ENCODE data around the gene KLF15.

KLF15 gene

DNA sequence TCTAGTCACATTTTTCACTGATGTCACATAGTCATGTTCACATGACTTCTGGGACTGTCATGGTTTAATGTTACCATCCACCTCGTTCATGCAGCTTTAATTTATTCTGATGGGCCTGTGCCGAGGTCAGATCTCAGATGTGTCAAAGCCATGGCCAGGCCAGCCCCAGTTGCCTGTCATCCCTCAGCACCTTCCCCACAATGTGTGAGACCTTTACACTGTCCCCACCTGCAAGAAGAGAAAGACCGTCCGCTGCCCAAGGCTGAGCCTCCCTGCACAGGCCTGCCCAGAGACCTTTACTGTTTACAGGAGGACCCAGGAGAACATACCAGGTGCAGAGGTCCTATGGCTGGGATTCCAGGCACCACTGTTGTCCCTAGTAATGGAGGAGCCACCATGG, 12.8 kb upstream of the KLF15 start:
- H3K9ac ChIP-seq (ENCODE audit: insufficient read length) = no peak overlapping the region
- no peaks in the 10 kb centered on the region for H3K36me3 ChIP-seq (ENCODE audit: insufficient read depth, low read length)
- no peaks in the 10 kb centered on the region for H3K9me3 ChIP-seq (ENCODE audit: low read depth, low read length)
- DNase-seq (ENCODE audit: low read depth, low spot score) = no peak
- TF ChIP-seq EZH2 (IDR thresholded peaks at IDR 0.05) (no peak), POLR2AphosphoS5 (IDR thresholded peaks at IDR 0.05; ENCODE audit: borderline replicate concordance, low read depth, low read length) (no peak), FOXP2 (optimal IDR thresholded peaks at IDR 0.05; ENCODE audit: control extremely low read depth, extremely low read length, insufficient read depth) (no peak)
- no peak overlapping the region for H3K4me3 ChIP-seq
- H3K27ac ChIP-seq = no peak overlapping the region

GRCh38 chr3:126369490-126369889, 12.3 kb upstream of the KLF15 start:
- H3K9ac ChIP-seq (ENCODE audit: insufficient read length) = no peak overlapping the region
- no peak overlapping the region for H3K27ac ChIP-seq
- H3K9me3 ChIP-seq (ENCODE audit: low read depth, low read length) = no peaks in the 10 kb centered on the region
- no peak for DNase-seq (ENCODE audit: low read depth, low spot score)
- H3K36me3 ChIP-seq (ENCODE audit: insufficient read depth, low read length) = no peaks in the 10 kb centered on the region
- H3K4me3 ChIP-seq = no peak overlapping the region
- TF ChIP-seq POLR2AphosphoS5 (IDR thresholded peaks at IDR 0.05; ENCODE audit: borderline replicate concordance, low read depth, low read length) = no peak
- no peak for TF ChIP-seq EZH2 (IDR thresholded peaks at IDR 0.05)
- no peak for TF ChIP-seq FOXP2 (optimal IDR thresholded peaks at IDR 0.05; ENCODE audit: control extremely low read depth, extremely low read length, insufficient read depth)

DNA sequence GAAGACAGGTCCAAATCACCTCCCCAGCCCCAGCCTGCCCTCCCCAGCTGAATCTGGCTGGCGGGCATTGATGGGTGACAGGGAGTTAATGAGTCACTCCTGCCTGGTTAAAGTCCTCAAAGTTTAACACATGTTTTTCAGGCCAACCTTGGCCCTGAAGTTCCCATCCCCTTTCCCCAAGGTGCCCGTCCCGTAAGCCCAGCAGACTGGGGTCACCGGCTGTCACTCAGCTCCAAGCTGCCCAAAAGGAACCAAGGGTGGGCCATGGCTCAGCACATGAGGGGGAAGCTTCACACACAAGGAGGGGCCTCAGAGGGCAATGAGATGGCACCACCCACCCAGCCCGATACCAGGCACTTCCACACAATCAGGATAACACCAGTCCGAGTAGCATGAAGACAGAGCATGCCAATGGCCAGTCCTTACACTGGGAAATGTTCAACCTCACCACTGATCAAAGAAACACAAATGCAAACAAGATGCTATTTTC, 10.2 kb upstream of the KLF15 start:
- Histone ChIP-seq H3K36me3 (ENCODE audit: insufficient read depth, low read length) (no peaks in the 10 kb centered on the region), H3K27ac (no peak overlapping the region), H3K4me3 (no peak overlapping the region), H3K9ac (ENCODE audit: insufficient read length) (no peak overlapping the region), H3K9me3 (ENCODE audit: low read depth, low read length) (no peaks in the 10 kb centered on the region)
- no peak for DNase-seq (ENCODE audit: low read depth, low spot score)
- no peak for TF ChIP-seq EZH2 (IDR thresholded peaks at IDR 0.05)
- TF ChIP-seq POLR2AphosphoS5 (IDR thresholded peaks at IDR 0.05; ENCODE audit: borderline replicate concordance, low read depth, low read length) = no peak
- TF ChIP-seq FOXP2 (optimal IDR thresholded peaks at IDR 0.05; ENCODE audit: control extremely low read depth, extremely low read length, insufficient read depth) = no peak

- TF ChIP-seq EZH2 (IDR thresholded peaks at IDR 0.05) (no peak), POLR2AphosphoS5 (IDR thresholded peaks at IDR 0.05; ENCODE audit: borderline replicate concordance, low read depth, low read length) (no peak)
- no peak overlapping the region for H3K4me3 ChIP-seq
- no peaks in the 10 kb centered on the region for H3K36me3 ChIP-seq (ENCODE audit: insufficient read depth, low read length)
- H3K9ac ChIP-seq (ENCODE audit: insufficient read length) = no peak overlapping the region
- DNase-seq (ENCODE audit: low read depth, low spot score) = no peak
- H3K9me3 ChIP-seq (ENCODE audit: low read depth, low read length) = no peaks in the 10 kb centered on the region
- no peak overlapping the region for H3K27ac ChIP-seq
These were observed 8.4 kb upstream of the KLF15 start for GRCh38 chr3:126365351-126366277.

DNA sequence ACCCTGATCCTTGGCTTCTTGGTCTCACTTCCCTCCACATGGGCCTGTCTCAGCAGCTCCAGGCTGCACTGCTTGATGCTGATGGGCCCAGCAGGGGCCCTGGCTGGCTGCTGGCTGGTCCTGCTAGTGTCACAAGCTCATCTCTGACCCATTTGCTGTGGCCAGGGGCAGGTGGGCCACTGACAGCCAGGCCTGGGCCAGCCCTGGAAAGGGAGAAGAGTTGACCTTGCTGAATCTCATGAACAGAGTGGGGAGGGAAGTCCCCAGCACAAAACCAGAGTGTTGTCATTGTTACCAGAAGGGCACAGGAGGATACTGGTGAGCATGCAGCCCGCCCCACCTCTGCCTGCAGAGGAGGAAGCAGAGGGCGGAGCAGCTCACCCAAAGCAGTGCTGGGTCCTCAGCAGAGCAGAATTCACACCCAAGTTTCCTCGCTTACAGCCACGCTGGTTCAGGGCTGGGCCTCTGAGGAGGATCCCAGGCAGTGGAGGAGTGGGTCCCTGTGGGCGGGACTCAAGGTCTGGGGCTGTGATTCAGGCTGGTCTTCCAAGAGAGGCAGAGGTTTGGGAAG, 7.6 kb upstream of the KLF15 start:
- no peaks in the 10 kb centered on the region for H3K9me3 ChIP-seq (ENCODE audit: low read depth, low read length)
- H3K9ac ChIP-seq (ENCODE audit: insufficient read length) = no peak overlapping the region
- no peaks in the 10 kb centered on the region for H3K36me3 ChIP-seq (ENCODE audit: insufficient read depth, low read length)
- TF ChIP-seq EZH2 (IDR thresholded peaks at IDR 0.05) (no peak), FOXP2 (optimal IDR thresholded peaks at IDR 0.05; ENCODE audit: control extremely low read depth, extremely low read length, insufficient read depth) (no peak), POLR2AphosphoS5 (IDR thresholded peaks at IDR 0.05; ENCODE audit: borderline replicate concordance, low read depth, low read length) (no peak)
- H3K27ac ChIP-seq = no peak overlapping the region
- no peak for DNase-seq (ENCODE audit: low read depth, low spot score)
- no peak overlapping the region for H3K4me3 ChIP-seq

GRCh38 chr3:126364130-126364695, 7.0 kb upstream of the KLF15 start:
- DNase-seq (ENCODE audit: low read depth, low spot score) = no peak
- no peaks in the 10 kb centered on the region for H3K9me3 ChIP-seq (ENCODE audit: low read depth, low read length)
- H3K9ac ChIP-seq (ENCODE audit: insufficient read length) = no peak overlapping the region
- H3K27ac ChIP-seq = no peak overlapping the region
- H3K4me3 ChIP-seq = no peak overlapping the region
- H3K36me3 ChIP-seq (ENCODE audit: insufficient read depth, low read length) = no peaks in the 10 kb centered on the region
- no peak for TF ChIP-seq POLR2AphosphoS5 (IDR thresholded peaks at IDR 0.05; ENCODE audit: borderline replicate concordance, low read depth, low read length)

DNA sequence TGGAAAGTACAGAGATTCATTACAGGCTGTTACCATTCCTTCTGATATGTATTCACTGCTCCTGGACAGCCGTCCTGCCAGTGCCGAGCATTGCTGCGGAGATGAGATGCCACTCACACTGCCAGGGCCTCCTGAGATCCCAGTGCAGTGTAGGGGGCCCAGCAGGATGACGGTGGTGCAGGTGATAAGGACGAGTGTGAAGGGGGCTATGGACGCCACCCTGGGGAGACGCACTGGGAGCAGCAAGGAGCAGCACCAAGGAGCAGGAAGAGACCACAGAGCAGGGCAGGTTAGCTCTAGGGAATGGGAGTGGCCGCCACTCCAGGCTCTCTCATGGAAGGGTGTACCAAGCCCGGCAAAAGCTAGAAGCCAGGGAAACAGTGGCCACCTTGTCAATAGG, 4.0 kb upstream of the KLF15 start:
- no peak for DNase-seq (ENCODE audit: low read depth, low spot score)
- no peak overlapping the region for H3K4me3 ChIP-seq
- no peaks in the 10 kb centered on the region for H3K36me3 ChIP-seq (ENCODE audit: insufficient read depth, low read length)
- no peaks in the 10 kb centered on the region for H3K9me3 ChIP-seq (ENCODE audit: low read depth, low read length)
- H3K9ac ChIP-seq (ENCODE audit: insufficient read length) = no peak overlapping the region
- no peak for TF ChIP-seq EZH2 (IDR thresholded peaks at IDR 0.05)
- no peak for TF ChIP-seq POLR2AphosphoS5 (IDR thresholded peaks at IDR 0.05; ENCODE audit: borderline replicate concordance, low read depth, low read length)
- TF ChIP-seq FOXP2 (optimal IDR thresholded peaks at IDR 0.05; ENCODE audit: control extremely low read depth, extremely low read length, insufficient read depth) = no peak
- no peak overlapping the region for H3K27ac ChIP-seq

DNA sequence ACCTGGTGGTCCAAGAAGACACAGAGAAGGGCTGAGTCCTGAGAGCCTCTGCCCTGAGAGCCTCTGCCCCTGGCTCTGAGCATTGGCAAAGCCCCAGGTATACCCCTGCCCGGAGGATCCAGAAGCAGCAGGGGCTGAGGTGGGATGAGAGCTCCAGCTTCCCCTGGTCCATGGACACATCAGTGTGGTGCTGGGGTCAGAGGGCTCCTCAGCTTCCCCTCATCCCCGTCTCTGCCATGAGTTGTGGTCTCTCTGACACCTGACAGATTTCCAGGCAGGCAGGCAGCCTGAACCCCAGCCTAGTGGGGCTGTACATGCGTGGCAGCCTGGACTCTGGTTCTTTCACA, 3.5 kb upstream of the KLF15 start:
- Histone ChIP-seq H3K9ac (ENCODE audit: insufficient read length) (no peak overlapping the region), H3K9me3 (ENCODE audit: low read depth, low read length) (no peaks in the 10 kb centered on the region), H3K36me3 (ENCODE audit: insufficient read depth, low read length) (no peaks in the 10 kb centered on the region), H3K4me3 (no peak overlapping the region), H3K27ac (no peak overlapping the region)
- DNase-seq (ENCODE audit: low read depth, low spot score) = no peak
- TF ChIP-seq POLR2AphosphoS5 (IDR thresholded peaks at IDR 0.05; ENCODE audit: borderline replicate concordance, low read depth, low read length) (no peak), EZH2 (IDR thresholded peaks at IDR 0.05) (no peak), FOXP2 (optimal IDR thresholded peaks at IDR 0.05; ENCODE audit: control extremely low read depth, extremely low read length, insufficient read depth) (no peak)
